ENCODE measurements around the gene RPS6KL1.

- TF ChIP-seq SP1 (IDR thresholded peaks at IDR 0.05), result no peak
- TF ChIP-seq FOXM1 (IDR thresholded peaks at IDR 0.05; ENCODE audit: borderline replicate concordance), result no peak
- TF ChIP-seq BHLHE40 (IDR thresholded peaks at IDR 0.05; ENCODE audit: borderline replicate concordance), result no peak
Observed at GRCh38 chr14:74859757-74860552, 63.1 kb downstream of the RPS6KL1 start.
